ELF-1 (cell line): ENCODE results near the gene HDGFL3.
"Not testable (repeated sequence)": the region's sequence is repeated elsewhere in the genome, so short reads cannot be mapped to it uniquely, and the experiment has no call there.

ENCODE experiments used
- DNase-seq: peaks from one replicate; pipeline ENCODE4 v3.0.0-alpha.2; 2016; ENCODE audit warnings: low read depth, low spot score

Gene HDGFL3

DNA sequence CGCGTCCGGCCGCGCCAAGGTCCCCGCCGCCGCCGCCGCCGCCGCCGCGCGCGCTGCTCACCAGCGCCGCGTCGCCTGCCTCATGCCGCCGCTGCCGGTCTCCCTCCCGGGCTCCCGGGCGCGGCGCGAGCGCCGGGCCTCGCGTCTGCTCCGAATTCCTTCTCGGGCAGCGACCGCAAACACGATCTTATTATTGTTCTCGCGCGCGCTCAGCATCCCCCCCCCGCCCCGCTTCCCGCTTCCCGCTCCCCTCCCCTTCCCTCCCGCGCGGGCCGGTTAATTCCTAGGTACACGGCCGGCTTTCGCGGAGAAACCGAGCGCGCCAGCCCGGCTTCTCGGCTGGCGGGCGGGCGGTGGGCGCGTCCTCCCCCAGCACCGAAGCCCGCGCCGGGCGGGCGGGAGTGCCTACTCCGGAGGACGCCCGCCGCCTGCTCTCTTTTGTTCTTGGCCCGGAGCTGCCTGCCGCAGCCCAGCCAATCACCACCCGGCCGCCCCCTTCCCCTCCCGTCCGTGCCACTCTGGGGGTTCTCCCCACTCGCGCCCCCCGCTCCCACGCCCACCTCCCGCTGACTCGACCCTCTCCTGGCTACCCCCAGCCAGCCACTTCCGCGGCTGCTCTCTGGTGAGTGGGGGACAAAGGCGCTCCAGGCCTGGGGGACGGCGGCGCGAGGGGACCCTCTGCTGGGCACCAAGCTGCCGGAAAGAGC is at the start of gene HDGFL3:
Gene HDGFL3 (minus strand): TSS at position 164 of the 707 bp plus-strand sequence. CDS start 409 bp downstream, outside the sequence.
- peak; percentile 66 for DNase-seq

DNA sequence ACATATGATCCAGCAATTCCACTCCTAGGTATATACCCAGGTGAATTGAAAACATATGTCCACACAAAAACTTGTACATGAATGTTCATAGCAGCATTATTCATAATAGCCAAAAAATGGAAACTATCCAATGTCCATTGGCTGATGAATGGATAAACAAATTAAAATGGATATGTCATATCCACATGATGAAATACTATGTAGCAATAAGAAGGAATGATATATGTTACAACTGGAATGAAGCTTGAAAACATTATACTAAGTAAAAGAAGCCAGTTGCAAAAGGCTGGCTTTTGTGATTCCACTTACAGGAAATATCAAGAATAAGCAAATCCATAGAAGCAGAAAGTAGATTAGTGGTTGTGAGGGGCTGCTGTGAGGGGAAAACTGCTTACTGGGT is 43.2 kb upstream of the HDGFL3 start:
- DNase-seq: no peak

DNA sequence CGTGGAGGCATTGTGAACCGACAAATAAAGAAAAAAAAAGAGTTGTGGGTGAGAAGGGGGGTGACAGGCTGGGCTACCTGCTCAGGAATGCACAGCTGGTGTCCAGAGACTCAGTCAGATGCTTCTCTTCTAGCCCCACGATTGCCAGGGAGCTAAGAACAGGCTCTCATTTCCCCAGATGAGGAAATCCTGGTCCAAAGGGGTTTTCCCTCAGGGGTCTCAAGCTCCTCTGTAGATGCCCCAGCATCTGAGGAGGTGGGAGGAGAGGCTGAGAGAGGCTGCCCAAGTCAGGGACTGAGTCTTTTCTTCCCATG is 41.4 kb upstream of the HDGFL3 start:
- peak; percentile 9 for DNase-seq

DNA sequence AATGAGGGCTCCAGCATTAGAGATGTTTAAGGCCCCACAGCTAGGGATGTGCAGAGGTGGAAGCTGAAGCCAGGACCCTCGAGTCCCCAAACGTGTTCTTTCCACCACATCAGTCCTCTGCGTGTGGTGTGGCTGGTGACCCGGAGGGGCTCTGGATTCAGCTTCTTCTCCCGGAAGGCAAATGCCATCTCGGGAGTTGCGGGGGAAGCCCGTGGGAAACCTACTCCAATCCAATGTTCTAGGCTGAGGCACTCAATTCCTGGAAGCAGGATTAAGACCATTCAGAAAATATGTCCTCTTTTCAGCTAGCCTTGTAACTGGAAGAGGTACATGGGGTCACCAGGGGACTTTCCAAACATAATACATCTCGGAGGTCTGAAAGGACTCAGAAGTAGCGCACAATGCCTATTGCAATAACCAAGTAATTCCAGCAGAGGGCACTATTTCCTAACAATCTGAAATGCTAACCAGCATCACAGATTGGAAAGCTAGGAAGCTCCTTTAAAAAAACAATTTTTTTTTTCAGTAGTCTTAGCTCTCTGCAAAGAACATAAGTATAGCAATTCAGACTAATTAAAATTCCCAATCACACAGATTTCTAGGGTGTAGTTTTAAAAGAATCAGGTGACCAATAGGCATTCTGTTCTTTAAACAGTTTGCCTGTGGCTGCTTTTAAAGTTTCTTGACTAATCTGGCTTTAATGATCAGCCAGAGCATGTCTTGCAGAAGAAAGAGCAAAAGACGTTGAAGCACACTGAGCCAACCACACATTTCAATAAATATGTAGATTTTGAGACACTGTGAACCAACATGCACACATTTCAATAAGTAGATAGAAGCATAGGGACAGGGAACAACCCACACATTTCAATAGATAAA is 40.8 kb upstream of the HDGFL3 start:
- peak; percentile 59 for DNase-seq

DNA sequence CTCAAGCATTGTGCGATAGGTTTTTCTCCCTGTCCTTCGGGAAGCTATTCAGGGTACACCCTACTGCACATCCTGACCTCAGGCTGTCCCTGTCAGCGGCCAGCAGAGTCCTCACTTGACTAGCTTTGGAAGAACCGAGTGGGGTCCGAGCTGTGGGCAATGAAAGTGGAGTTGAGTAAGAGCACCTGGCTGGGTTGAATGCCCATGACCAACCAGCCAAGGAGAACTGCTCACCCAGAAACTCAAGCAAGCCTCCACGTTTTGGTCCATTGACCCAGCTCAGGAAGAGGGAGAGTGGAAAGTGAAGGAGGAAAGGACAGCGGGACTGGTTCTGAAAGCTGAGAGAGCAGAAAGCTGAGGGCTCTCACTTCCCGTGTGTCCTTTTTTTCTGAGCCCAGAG is 36.0 kb upstream of the HDGFL3 start:
- DNase-seq: peak; percentile 6

GRCh38 chr15:83230242-83230641 is 22.6 kb upstream of the HDGFL3 start:
- no peak for DNase-seq

DNA sequence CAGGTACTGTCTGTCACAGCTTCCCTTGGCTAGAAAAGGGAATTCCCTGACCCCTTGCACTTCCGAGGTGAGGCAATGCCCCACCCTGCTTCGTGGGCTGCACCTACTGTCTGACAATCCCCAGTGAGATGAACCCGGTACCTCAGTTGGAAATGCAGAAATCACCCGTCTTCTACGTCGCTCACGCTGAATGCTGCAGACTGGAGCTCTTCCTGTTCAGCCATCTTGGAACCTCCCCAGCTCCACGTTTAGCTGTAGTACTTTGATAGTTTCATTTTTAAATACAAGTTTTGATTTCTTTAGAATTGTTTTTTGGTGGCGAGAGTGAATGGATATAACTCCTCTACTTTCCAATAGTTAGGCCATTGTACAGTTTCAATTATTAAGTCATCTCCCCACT is 17.8 kb upstream of the HDGFL3 start:
- DNase-seq: no peak

GRCh38 chr15:83221781-83222180 is 14.2 kb upstream of the HDGFL3 start:
- not testable (repeated sequence) for DNase-seq

- no peak for DNase-seq
Measured at GRCh38 chr15:83219026-83219425, 11.4 kb upstream of the HDGFL3 start.

DNA sequence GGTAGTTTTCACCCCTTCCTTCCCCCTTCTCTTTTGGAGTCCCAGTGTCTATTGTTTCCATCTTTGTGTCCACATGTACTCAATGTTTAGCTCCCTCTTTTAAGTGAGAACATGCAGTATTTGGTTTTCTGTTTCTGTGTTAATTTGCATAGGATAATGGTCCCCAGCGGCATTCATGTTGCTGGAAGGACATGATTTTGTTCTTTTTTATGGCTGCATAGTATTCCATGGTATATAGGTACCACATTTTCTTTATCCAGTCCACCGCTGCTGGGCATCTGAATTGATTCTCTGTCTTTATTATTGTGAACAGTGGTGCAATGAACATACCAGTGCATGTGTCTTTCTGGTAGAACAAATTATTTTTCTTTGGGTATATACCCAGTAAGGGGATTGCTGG is 7.7 kb upstream of the HDGFL3 start:
- no peak for DNase-seq

DNA sequence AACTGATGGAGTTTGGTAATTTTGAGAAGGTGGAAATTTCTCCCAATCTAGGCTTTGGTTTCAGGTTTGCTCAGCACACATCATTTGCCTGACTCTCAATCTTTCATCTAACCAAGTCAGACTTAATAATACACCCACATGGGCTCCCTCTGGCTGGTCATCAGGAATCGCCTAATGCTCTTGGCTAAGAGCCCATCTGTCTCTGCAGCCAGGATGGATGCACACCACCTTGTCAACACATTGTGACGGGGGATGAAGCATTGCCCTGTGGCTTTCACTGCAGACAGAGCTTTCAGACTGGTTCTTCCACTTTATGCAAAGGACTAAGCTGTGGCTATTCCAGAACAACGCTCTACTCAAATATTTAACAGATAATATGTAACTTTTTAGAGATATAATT is 3.0 kb upstream of the HDGFL3 start:
- no peak for DNase-seq

GRCh38 chr15:83209333-83209732 is 1.7 kb upstream of the HDGFL3 start:
- DNase-seq: peak; percentile 32

- DNase-seq: no peak
Measured at GRCh38 chr15:83208367-83208661, 691 bp upstream of the HDGFL3 start.

DNA sequence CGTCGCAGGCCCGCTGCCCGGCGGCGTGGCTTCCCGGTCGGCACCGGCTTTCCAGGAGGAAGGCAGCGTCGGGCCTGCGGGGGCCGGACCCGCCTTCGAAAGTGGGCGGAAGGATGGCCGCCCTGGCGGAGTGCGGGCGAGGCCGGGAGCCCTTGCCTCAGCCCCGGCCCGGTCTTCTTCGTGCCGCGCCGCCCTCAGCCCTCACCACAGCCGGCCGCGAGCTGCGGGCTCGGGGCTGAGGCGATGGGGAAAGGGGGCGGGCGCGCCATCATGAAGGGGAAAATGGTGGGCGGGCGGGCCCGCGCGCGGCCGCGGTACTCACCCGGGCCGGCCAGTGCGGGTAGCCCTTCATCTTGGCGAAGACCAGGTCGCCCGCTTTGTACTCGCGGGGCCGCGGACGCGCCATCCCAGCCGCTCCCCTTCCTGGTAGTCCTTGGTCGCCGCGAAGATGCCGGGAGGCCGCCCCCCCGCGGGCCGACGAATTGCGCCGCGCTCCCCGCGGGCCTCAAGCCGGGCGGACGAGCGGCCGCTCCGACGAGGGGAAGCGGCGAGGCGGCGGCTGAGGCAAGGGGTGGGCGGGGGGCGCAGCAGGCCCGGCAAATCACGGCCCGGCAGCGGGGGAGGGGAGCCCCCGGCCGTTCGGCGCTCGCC is 489 bp downstream of the HDGFL3 start:
- peak; percentile 46 for DNase-seq

GRCh38 chr15:83206526-83207008 is 1.1 kb downstream of the HDGFL3 start:
- peak; percentile 42 for DNase-seq

- no peak for DNase-seq
Measured at GRCh38 chr15:83205725-83206324, 1.8 kb downstream of the HDGFL3 start.

GRCh38 chr15:83204697-83205096 is 2.9 kb downstream of the HDGFL3 start:
- peak; percentile 18 for DNase-seq

- DNase-seq: no peak
Measured at GRCh38 chr15:83203543-83203942, 4.1 kb downstream of the HDGFL3 start.

GRCh38 chr15:83200589-83200988 is 7.0 kb downstream of the HDGFL3 start:
- no peak for DNase-seq

DNA sequence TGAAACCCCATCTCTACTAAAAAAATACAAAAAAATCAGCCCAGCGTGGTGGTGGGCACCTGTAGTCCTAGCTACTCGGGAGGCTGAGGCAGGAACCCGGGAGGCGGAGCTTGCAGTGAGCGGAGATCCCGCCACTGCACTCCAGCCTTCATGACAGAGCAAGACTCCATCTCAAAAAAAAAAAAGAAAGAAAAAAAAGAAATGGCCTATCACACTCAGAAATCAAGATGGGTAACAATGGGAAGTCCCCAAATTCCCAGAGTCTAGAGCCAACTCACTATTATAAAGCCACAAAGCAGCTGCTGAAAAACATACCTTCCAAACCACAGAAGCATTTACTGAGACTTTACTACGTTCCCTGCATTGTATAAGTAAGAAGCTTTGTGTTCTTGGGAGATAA is 7.5 kb downstream of the HDGFL3 start:
- no peak for DNase-seq

DNA sequence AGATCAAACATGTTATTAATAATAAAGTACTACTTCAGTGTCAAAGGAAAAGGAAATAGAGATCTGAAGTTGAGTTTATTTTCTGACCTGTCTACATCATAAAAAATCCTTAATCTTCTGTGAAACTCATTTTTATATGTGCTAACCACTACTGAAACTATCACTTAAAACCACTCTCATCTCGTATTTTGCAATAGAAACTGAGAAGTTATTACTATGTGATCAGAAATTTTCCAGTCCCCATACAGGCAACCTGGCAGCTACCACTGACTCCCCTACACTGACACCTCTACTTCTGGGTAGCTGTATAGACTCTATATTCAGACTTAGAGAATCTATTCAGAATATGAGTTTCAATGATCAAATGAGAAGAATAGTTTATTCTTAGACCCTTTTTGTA is 8.3 kb downstream of the HDGFL3 start:
- DNase-seq: no peak

DNA sequence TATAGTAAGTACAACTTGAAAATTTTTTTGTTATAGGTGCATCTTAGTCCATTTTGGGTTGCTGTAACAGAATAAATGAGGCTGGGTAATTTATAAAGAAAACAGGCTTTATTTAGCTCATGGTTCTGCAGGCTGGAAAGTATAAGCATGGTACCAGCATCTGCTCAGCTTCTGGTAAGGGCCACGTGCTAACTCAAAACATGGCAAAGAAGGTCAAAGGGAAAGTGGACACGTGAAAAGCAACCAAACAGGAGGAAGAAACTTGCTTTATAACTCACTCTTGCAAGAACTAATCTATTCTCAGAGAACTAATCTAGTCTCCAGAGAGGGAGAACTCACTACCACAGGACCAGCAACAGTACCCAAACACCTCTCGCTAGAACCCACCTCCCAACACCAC is 9.1 kb downstream of the HDGFL3 start:
- DNase-seq: no peak
